ENCODE measurements around the gene CYBC1. TPM values are rescaled to one million over a fixed set of nuclear protein-coding genes. Genes with fewer than 3 reads are reported as not detected.

CYBC1 gene
- total and polyA plus RNA-seq, 2 donors from 2014 or later = 38.2 to 139 TPM

- no peak for TF ChIP-seq CTCF (IDR thresholded peaks at IDR 0.05; ENCODE audit: borderline replicate concordance, extremely low read depth, insufficient read depth)
- Histone ChIP-seq H3K4me3 (ENCODE audit: low read length in 3 of 3) (no peak overlapping the region), H3K36me3 (ENCODE audit: control insufficient read depth in 2 of 3, insufficient read depth in 3 of 3, low read length in 3 of 3) (peaks cover 0 to 2% (median 0%) of the 10 kb centered on the region in 3 donors), H3K9me3 (ENCODE audit: control insufficient read depth in 2 of 3, insufficient read depth in 1 of 3, low read length in 3 of 3) (no peaks in the 10 kb centered on the region), H3K27ac (ENCODE audit: low read depth in 2 of 2, low read length in 2 of 2) (no peak overlapping the region), H3K4me1 (ENCODE audit: control insufficient read depth in 2 of 3, insufficient read depth in 2 of 3, low read depth in 1 of 3, low read length in 3 of 3) (no peaks in the 10 kb centered on the region), H3K27me3 (ENCODE audit: control insufficient read depth, insufficient read depth, low read length) (no peaks in the 10 kb centered on the region), H3K9ac (ENCODE audit: low read length in 3 of 3) (no peak overlapping the region)
- DNase-seq = peak in 1 of 5 donors; percentile 74
- intact Hi-C loops (cut with DNase I) = no loop called here
- FAIRE-seq = no peak
These were observed 49.7 kb downstream of the CYBC1 start for GRCh38 chr17:82400830-82401229.

- Histone ChIP-seq H3K4me3 (ENCODE audit: low read length in 3 of 3) (no peak overlapping the region), H3K36me3 (ENCODE audit: control insufficient read depth in 2 of 3, insufficient read depth in 3 of 3, low read length in 3 of 3) (peaks cover 0 to 2% (median 0%) of the 10 kb centered on the region in 3 donors), H3K9me3 (ENCODE audit: control insufficient read depth in 2 of 3, insufficient read depth in 1 of 3, low read length in 3 of 3) (no peaks in the 10 kb centered on the region), H3K27me3 (ENCODE audit: control insufficient read depth, insufficient read depth, low read length) (no peaks in the 10 kb centered on the region), H3K9ac (ENCODE audit: low read length in 3 of 3) (no peak overlapping the region), H3K4me1 (ENCODE audit: control insufficient read depth in 2 of 3, insufficient read depth in 2 of 3, low read depth in 1 of 3, low read length in 3 of 3) (no peaks in the 10 kb centered on the region), H3K27ac (ENCODE audit: low read depth in 2 of 2, low read length in 2 of 2) (no peak overlapping the region)
- no peak for TF ChIP-seq CTCF (IDR thresholded peaks at IDR 0.05; ENCODE audit: borderline replicate concordance, extremely low read depth, insufficient read depth)
- intact Hi-C loops (cut with DNase I) = no loop called here
- DNase-seq (peak in 2 of 5 donors; percentile 30 to 75), FAIRE-seq (no peak)
These were observed 50.3 kb downstream of the CYBC1 start for GRCh38 chr17:82400206-82400605.

GRCh38 chr17:82399601-82400101, 50.9 kb downstream of the CYBC1 start:
- no peaks in the 10 kb centered on the region for H3K4me1 ChIP-seq (ENCODE audit: control insufficient read depth in 2 of 3, insufficient read depth in 2 of 3, low read depth in 1 of 3, low read length in 3 of 3)
- no peaks in the 10 kb centered on the region for H3K9me3 ChIP-seq (ENCODE audit: control insufficient read depth in 2 of 3, insufficient read depth in 1 of 3, low read length in 3 of 3)
- no peak overlapping the region for H3K9ac ChIP-seq (ENCODE audit: low read length in 3 of 3)
- H3K27ac ChIP-seq (ENCODE audit: low read depth in 2 of 2, low read length in 2 of 2) = no peak overlapping the region
- no peak for TF ChIP-seq CTCF (IDR thresholded peaks at IDR 0.05; ENCODE audit: borderline replicate concordance, extremely low read depth, insufficient read depth)
- peak in 3 of 5 donors; percentile 51 to 64 (median 59) for DNase-seq
- peaks cover 0 to 2% (median 0%) of the 10 kb centered on the region in 3 donors for H3K36me3 ChIP-seq (ENCODE audit: control insufficient read depth in 2 of 3, insufficient read depth in 3 of 3, low read length in 3 of 3)
- no peak overlapping the region for H3K4me3 ChIP-seq (ENCODE audit: low read length in 3 of 3)
- no peaks in the 10 kb centered on the region for H3K27me3 ChIP-seq (ENCODE audit: control insufficient read depth, insufficient read depth, low read length)
- intact Hi-C loops (cut with DNase I) = no loop called here
- FAIRE-seq = no peak

GRCh38 chr17:82399041-82399441, 51.5 kb downstream of the CYBC1 start:
- H3K36me3 ChIP-seq (ENCODE audit: control insufficient read depth in 2 of 3, insufficient read depth in 3 of 3, low read length in 3 of 3) = peaks cover 0 to 2% (median 0%) of the 10 kb centered on the region in 3 donors
- no peak overlapping the region for H3K4me3 ChIP-seq (ENCODE audit: low read length in 3 of 3)
- intact Hi-C loops (cut with DNase I) = no loop called here
- no peak for TF ChIP-seq CTCF (IDR thresholded peaks at IDR 0.05; ENCODE audit: borderline replicate concordance, extremely low read depth, insufficient read depth)
- H3K27ac ChIP-seq (ENCODE audit: low read depth in 2 of 2, low read length in 2 of 2) = no peak overlapping the region
- DNase-seq = peak in 1 of 5 donors; percentile 69
- no peak overlapping the region for H3K9ac ChIP-seq (ENCODE audit: low read length in 3 of 3)
- no peaks in the 10 kb centered on the region for H3K4me1 ChIP-seq (ENCODE audit: control insufficient read depth in 2 of 3, insufficient read depth in 2 of 3, low read depth in 1 of 3, low read length in 3 of 3)
- no peaks in the 10 kb centered on the region for H3K27me3 ChIP-seq (ENCODE audit: control insufficient read depth, insufficient read depth, low read length)
- no peak for FAIRE-seq
- no peaks in the 10 kb centered on the region for H3K9me3 ChIP-seq (ENCODE audit: control insufficient read depth in 2 of 3, insufficient read depth in 1 of 3, low read length in 3 of 3)

Measured in kidney (tissue), 14 donors.